Vagina (tissue), 2 donors: Measurements from ENCODE around the gene SUSD6. TPM values are rescaled to one million over a fixed set of nuclear protein-coding genes. Genes with fewer than 3 reads are reported as not detected.
"Not testable (repeated sequence)": the region's sequence is repeated elsewhere in the genome, so short reads cannot be mapped to it uniquely, and the experiment has no call there.

Experiments used
- DNase-seq, 2 donors: peaks; one replicate each; pipeline ENCODE4 v3.0.0-alpha.2; 2017; ENCODE audit errors: extremely low spot score in 2 of 2
- H3K27ac ChIP-seq: fragments of 200-600 bp; sonication (generic); one replicate; pipeline ENCODE4 v1.5.1; 2019
- H3K27me3 ChIP-seq: fragments of 200-600 bp; sonication (generic); one replicate; pipeline ENCODE4 v1.5.1; 2019
- H3K36me3 ChIP-seq, 2 donors: fragments of 200-600 bp; sonication (generic); one replicate each; pipeline ENCODE4 v1.5.1; 2017 to 2019
- H3K4me1 ChIP-seq: fragments of 200-600 bp; sonication (generic); one replicate; pipeline ENCODE4 v1.5.1; 2019
- H3K4me3 ChIP-seq, 2 donors: fragments of 200-600 bp; sonication (generic); 1 replicate in 1 of 2; 2 replicates in 1 of 2; pipeline ENCODE4 v1.5.1; 2016 to 2019
- H3K9me3 ChIP-seq: fragments of 200-600 bp; sonication (generic); one replicate; pipeline ENCODE4 v1.5.1; 2019
- CTCF ChIP-seq, 3 experiments: fragments of 450-650 bp in 2 of 3; fragments of 200-600 bp in 1 of 3; sonication (generic) in 1 of 3; IDR thresholded peaks; one replicate each; pipeline ENCODE4 v1.5.1; 2017 to 2019; ENCODE audit warnings: antibody characterized with exemption in 3 of 3, mild to moderate bottlenecking in 2 of 3, moderate library complexity in 2 of 3
- POLR2A ChIP-seq, 2 donors: fragments of 450-650 bp; IDR thresholded peaks; one replicate each; pipeline ENCODE4 v1.6.1; 2017; ENCODE audit warnings: antibody characterized with exemption in 2 of 2, mild to moderate bottlenecking in 2 of 2, moderate library complexity in 2 of 2
- POLR2AphosphoS5 ChIP-seq, 2 donors: sonication (generic); formaldehyde crosslinking; IDR thresholded peaks; one replicate each; pipeline ENCODE4 v1.9.0; 2017; ENCODE audit warnings: antibody characterized with exemption in 2 of 2, mild to moderate bottlenecking in 2 of 2, low read depth in 1 of 2; ENCODE audit not compliant: insufficient read depth in 1 of 2
- intact Hi-C: fragments of 100-400 bp; cut with DNase I; formaldehyde crosslinking; loops from one replicate; pipeline ENCODE4 v1.15.1; 2023
- total RNA-seq: library from RNA; depleted of rRNA; stranded (reverse); fragments of >200 nt; gene quantifications from one replicate; pipeline ENCODE4 v1.2.3, GENCODE V29; 2016

SUSD6 gene
- total RNA-seq, 1 donor from 2014 or later, result 36.6 TPM

- Histone ChIP-seq H3K36me3 (no peaks in the 10 kb centered on the region), H3K4me3 (no peak overlapping the region), H3K27me3 (no peaks in the 10 kb centered on the region), H3K4me1 (peaks cover 13% of the 10 kb centered on the region), H3K27ac (no peak overlapping the region), H3K9me3 (no peaks in the 10 kb centered on the region)
- intact Hi-C loops, result no loop called here
- no peak for DNase-seq
- TF ChIP-seq POLR2A (IDR thresholded peaks at IDR 0.05) (no peak), CTCF (IDR thresholded peaks at IDR 0.05) (no peak), POLR2AphosphoS5 (IDR thresholded peaks at IDR 0.05; ENCODE audit: insufficient read depth in 1 of 2, low read depth in 1 of 2) (no peak)
These were observed 24.0 kb upstream of the SUSD6 start for GRCh38 chr14:69587389-69587788.

GRCh38 chr14:69591317-69591716, 20.1 kb upstream of the SUSD6 start:
- H3K4me1 ChIP-seq, result peaks cover 17% of the 10 kb centered on the region
- no peak for DNase-seq
- no peaks in the 10 kb centered on the region for H3K9me3 ChIP-seq
- no peaks in the 10 kb centered on the region for H3K36me3 ChIP-seq
- H3K27me3 ChIP-seq, result no peaks in the 10 kb centered on the region
- H3K4me3 ChIP-seq, result no peak overlapping the region
- no peak overlapping the region for H3K27ac ChIP-seq
- TF ChIP-seq POLR2A (IDR thresholded peaks at IDR 0.05) (no peak), CTCF (IDR thresholded peaks at IDR 0.05) (no peak), POLR2AphosphoS5 (IDR thresholded peaks at IDR 0.05; ENCODE audit: insufficient read depth in 1 of 2, low read depth in 1 of 2) (no peak)
- intact Hi-C loops, result no loop called here

GRCh38 chr14:69593018-69593677, 18.2 kb upstream of the SUSD6 start:
- peak overlapping the region; percentile 18 for H3K27ac ChIP-seq
- intact Hi-C loops, result no loop called here
- no peak for DNase-seq

GRCh38 chr14:69594846-69595245, 16.6 kb upstream of the SUSD6 start:
- intact Hi-C loops, result no loop called here
- H3K4me3 ChIP-seq, result no peak overlapping the region
- no peak for DNase-seq
- no peak for TF ChIP-seq CTCF (IDR thresholded peaks at IDR 0.05)
- no peak for TF ChIP-seq POLR2A (IDR thresholded peaks at IDR 0.05)
- no peak for TF ChIP-seq POLR2AphosphoS5 (IDR thresholded peaks at IDR 0.05; ENCODE audit: insufficient read depth in 1 of 2, low read depth in 1 of 2)
- H3K27ac ChIP-seq, result no peak overlapping the region
- H3K9me3 ChIP-seq, result no peaks in the 10 kb centered on the region
- no peaks in the 10 kb centered on the region for H3K27me3 ChIP-seq
- peaks cover 12% of the 10 kb centered on the region for H3K4me1 ChIP-seq
- H3K36me3 ChIP-seq, result no peaks in the 10 kb centered on the region

More at GRCh38 chr14:69593018-69593677, 18.2 kb upstream of the SUSD6 start:
- Histone ChIP-seq H3K4me3 (peak overlapping the region; percentile 23 to 27), H3K9me3 (no peaks in the 10 kb centered on the region), H3K4me1 (peaks cover 12% of the 10 kb centered on the region), H3K27me3 (no peaks in the 10 kb centered on the region), H3K36me3 (no peaks in the 10 kb centered on the region)
- TF ChIP-seq POLR2A (IDR thresholded peaks at IDR 0.05) (no peak), POLR2AphosphoS5 (IDR thresholded peaks at IDR 0.05; ENCODE audit: insufficient read depth in 1 of 2, low read depth in 1 of 2) (no peak), CTCF (IDR thresholded peaks at IDR 0.05) (no peak)

GRCh38 chr14:69595336-69595735, 16.1 kb upstream of the SUSD6 start:
- H3K4me3 ChIP-seq, result no peak overlapping the region
- intact Hi-C loops, result no loop called here
- peaks cover 12% of the 10 kb centered on the region for H3K4me1 ChIP-seq
- H3K9me3 ChIP-seq, result no peaks in the 10 kb centered on the region
- no peak for DNase-seq
- no peaks in the 10 kb centered on the region for H3K27me3 ChIP-seq
- no peak for TF ChIP-seq POLR2AphosphoS5 (IDR thresholded peaks at IDR 0.05; ENCODE audit: insufficient read depth in 1 of 2, low read depth in 1 of 2)
- no peak for TF ChIP-seq POLR2A (IDR thresholded peaks at IDR 0.05)
- TF ChIP-seq CTCF (IDR thresholded peaks at IDR 0.05), result no peak
- no peak overlapping the region for H3K27ac ChIP-seq
- H3K36me3 ChIP-seq, result no peaks in the 10 kb centered on the region

GRCh38 chr14:69599431-69599830, 12.0 kb upstream of the SUSD6 start:
- H3K27me3 ChIP-seq, DNase-seq, H3K27ac ChIP-seq, H3K36me3 ChIP-seq, H3K4me1 ChIP-seq, H3K4me3 ChIP-seq, H3K9me3 ChIP-seq, intact Hi-C loops: not testable (repeated sequence)
